ENCODE measurements around the gene LRRC25.
"Not testable (repeated sequence)": the region's sequence is repeated elsewhere in the genome, so short reads cannot be mapped to it uniquely, and the experiment has no call there.

Gene LRRC25

GRCh38 chr19:18380843-18381242, 16.6 kb downstream of the LRRC25 start:
- DNase-seq (ENCODE audit: low read depth in 2 of 2) = no peak

GRCh38 chr19:18379803-18380747, 17.3 kb downstream of the LRRC25 start:
- peak; percentile 44 to 53 for DNase-seq (ENCODE audit: low read depth in 2 of 2)

- DNase-seq (ENCODE audit: low read depth in 2 of 2) = no peak
Measured at GRCh38 chr19:18377026-18377425, 20.4 kb downstream of the LRRC25 start.

- DNase-seq (ENCODE audit: low read depth in 2 of 2) = peak; percentile 74 to 78
Measured at GRCh38 chr19:18373892-18374629, 23.4 kb downstream of the LRRC25 start.

GRCh38 chr19:18373407-18373891, 24.0 kb downstream of the LRRC25 start:
- no peak for DNase-seq (ENCODE audit: low read depth in 2 of 2)

GRCh38 chr19:18368504-18369222, 28.8 kb downstream of the LRRC25 start:
- no peak for DNase-seq (ENCODE audit: low read depth in 2 of 2)

GRCh38 chr19:18366021-18366435, 31.4 kb downstream of the LRRC25 start:
- no peak for DNase-seq (ENCODE audit: low read depth in 2 of 2)

GRCh38 chr19:18364826-18365528, 32.4 kb downstream of the LRRC25 start:
- DNase-seq (ENCODE audit: low read depth in 2 of 2) = peak; percentile 98

- DNase-seq (ENCODE audit: low read depth in 2 of 2) = not testable (repeated sequence)
Measured at GRCh38 chr19:18364277-18364825, 33.1 kb downstream of the LRRC25 start.

- DNase-seq (ENCODE audit: low read depth in 2 of 2) = no peak
Measured at GRCh38 chr19:18363787-18364186, 33.6 kb downstream of the LRRC25 start.

- DNase-seq (ENCODE audit: low read depth in 2 of 2) = no peak
Measured at GRCh38 chr19:18362934-18363542, 34.4 kb downstream of the LRRC25 start.

- DNase-seq (ENCODE audit: low read depth in 2 of 2) = no peak
Measured at GRCh38 chr19:18361646-18362045, 35.8 kb downstream of the LRRC25 start.

- no peak for DNase-seq (ENCODE audit: low read depth in 2 of 2)
Measured at GRCh38 chr19:18357041-18357440, 40.4 kb downstream of the LRRC25 start.

- DNase-seq (ENCODE audit: low read depth in 2 of 2) = not testable (repeated sequence)
Measured at GRCh38 chr19:18354743-18355142, 42.7 kb downstream of the LRRC25 start.

- no peak for DNase-seq (ENCODE audit: low read depth in 2 of 2)
Measured at GRCh38 chr19:18353378-18354005, 43.9 kb downstream of the LRRC25 start.

- no peak for DNase-seq (ENCODE audit: low read depth in 2 of 2)
Measured at GRCh38 chr19:18351544-18351943, 45.9 kb downstream of the LRRC25 start.

- no peak for DNase-seq (ENCODE audit: low read depth in 2 of 2)
Measured at GRCh38 chr19:18350490-18350889, 46.9 kb downstream of the LRRC25 start.

GRCh38 chr19:18349524-18350128, 47.8 kb downstream of the LRRC25 start:
- no peak for DNase-seq (ENCODE audit: low read depth in 2 of 2)

GRCh38 chr19:18348818-18349339, 48.5 kb downstream of the LRRC25 start:
- DNase-seq (ENCODE audit: low read depth in 2 of 2) = not testable (repeated sequence)

Data from fibroblast of skin of left quadriceps (primary cell).